Psoas muscle (tissue), 8 donors: Measurements from ENCODE around the gene PELO. TPM values are rescaled to one million over a fixed set of nuclear protein-coding genes. Genes with fewer than 3 reads are reported as not detected.
A peak's percentile ranks its signal among the peaks of the same experiment; 100 is the strongest.

Experiments
- ATAC-seq, 4 donors: fragments of 200-7000 bp; cut with Tn5 transposase; one replicate each; pipeline ENCODE4 v1.9.1; 2020; ENCODE audit warnings: moderate library complexity in 3 of 4, mild to moderate bottlenecking in 2 of 4
- DNase-seq, 2 donors: peaks; one replicate each; pipeline ENCODE4 v3.0.0-alpha.2; 2020
- H3K27ac ChIP-seq: fragments of 200-600 bp; one replicate; pipeline ENCODE4 v1.8.0; 2022
- H3K27me3 ChIP-seq, 3 donors: fragments of 200-600 bp in 1 of 3; one replicate each; pipeline versions ENCODE4 v1.6.1 to v1.8.0; 2013 to 2022; ENCODE audit warnings: low read length in 2 of 3, mild to moderate bottlenecking in 2 of 3, moderate library complexity in 1 of 3; ENCODE audit not compliant: insufficient read depth in 3 of 3
- H3K36me3 ChIP-seq, 2 donors: fragments of 200-600 bp in 1 of 2; one replicate each; pipeline versions ENCODE4 v1.6.1 to v1.8.0; 2013 to 2022; ENCODE audit warnings: low read depth in 1 of 2, mild to moderate bottlenecking in 1 of 2, moderate library complexity in 1 of 2; ENCODE audit not compliant: insufficient read depth in 1 of 2
- H3K4me1 ChIP-seq: fragments of 200-600 bp; one replicate; pipeline ENCODE4 v1.8.0; 2022
- H3K4me3 ChIP-seq: fragments of 200-600 bp; one replicate; pipeline ENCODE4 v1.8.0; 2022; ENCODE audit warnings: mild to moderate bottlenecking
- H3K9me3 ChIP-seq: fragments of 200-600 bp; one replicate; pipeline ENCODE4 v1.8.0; 2022
- CTCF ChIP-seq: fragments of 200-600 bp; IDR thresholded peaks from one replicate; pipeline ENCODE4 v1.8.0; 2022; ENCODE audit warnings: antibody characterized with exemption
- WGBS, 3 donors: extraction: QIAGEN DNeasy Blood & Tissue Kit; methylation state at CpG; one replicate each; pipeline versions ENCODE4 v1.1.6 to v1.1.7; 2013; 5-methylcytosine and 5-hydroxymethylcytosine counted together
- intact Hi-C, 2 donors: fragments of 100-400 bp; cut with DNase I; formaldehyde crosslinking; loops; one replicate each; pipeline versions ENCODE4 v1.11.0 to v1.14.2; 2022
- polyA plus RNA-seq, 3 donors: library from polyadenylated mRNA; stranded (reverse); fragments of 200-250 nt; gene quantifications; one replicate each; pipeline ENCODE4 v1.2.3, GENCODE V29; 2013
- total RNA-seq, 4 donors: library from RNA; stranded (reverse); fragmentation: NEBNext Ultra II Directional in 2 of 4; extraction: Animal tissue kit (Norgen Biotek cat#: 25700) in 2 of 4; gene quantifications; one replicate each; pipeline versions ENCODE4 v1.2.1 to v1.2.4, GENCODE V29; 2021 to 2023
- donor health status: healthy with polysubstance abuse.
- donor health status: DM: no; HTN: no; CAD: no; lungs with moderate emphysema.
- donor health status: Bipolar disorder and iron deficiency.
- donor health status: healthy.
- donor health status: DM: yes; HTN: yes; CAD: no.
- donor health status: DM: no; HTN: no; CAD: no.
- donor health status: DM: no; HTN: no; CAD: no.
- donor health status: DM: yes; HTN: yes; CAD: no.

PELO gene
- total and polyA plus RNA-seq, 7 donors = 13.1 to 30.1 (median 25.6) TPM

DNA sequence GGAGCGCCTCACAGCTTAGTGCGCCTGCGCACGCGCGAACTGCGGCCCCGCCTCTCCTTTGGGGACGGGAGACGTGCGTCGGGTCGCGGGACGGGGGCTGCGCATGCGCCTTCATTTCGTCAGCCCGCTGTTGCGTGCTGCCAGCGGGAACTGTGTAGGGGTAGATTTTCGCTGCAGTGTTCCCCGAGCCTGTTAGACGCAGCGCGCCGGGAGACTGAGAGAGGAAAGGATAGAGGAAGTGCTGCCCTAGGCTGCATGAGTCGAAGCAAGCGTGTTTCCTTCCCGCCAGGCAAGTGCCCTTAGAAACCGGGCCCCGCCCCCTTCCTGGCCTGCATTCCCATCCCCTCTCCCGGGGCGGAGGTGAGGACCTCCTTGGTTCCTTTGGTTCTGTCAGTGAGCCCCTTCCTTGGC, 12.3 kb downstream of the PELO start:
- peak overlapping the region; percentile 83 for H3K4me3 ChIP-seq
- intact Hi-C loops = loop anchor here (5.0 to 10.0 kb wide), 2 partner anchors 57 to 295 kb away; no protein-coding TSS in a partner anchor
- no peaks in the 10 kb centered on the region for H3K27me3 ChIP-seq
- no peak for TF ChIP-seq CTCF
- WGBS, 3 donors = 0 to 1% (median 0%) methylated on average over 29 to 34 of the region's 34 CpGs
- H3K27ac ChIP-seq = peak overlapping the region; percentile 94
- no peaks in the 10 kb centered on the region for H3K9me3 ChIP-seq
- peaks cover 0 to 10% of the 10 kb centered on the region in 2 donors for H3K36me3 ChIP-seq
- ATAC-seq (peak; percentile 94 to 96 (median 96)), DNase-seq (peak; percentile 95 to 98)
- H3K4me1 ChIP-seq = peaks cover 38% of the 10 kb centered on the region

- intact Hi-C loops = loop anchor here in 1 of 2 donors (5.0 kb wide), 1 partner anchor 57 kb away; no protein-coding TSS in a partner anchor
- peak; percentile 24 for TF ChIP-seq CTCF
These were observed 12.9 kb downstream of the PELO start for GRCh38 chr5:52800394-52801213.

DNA sequence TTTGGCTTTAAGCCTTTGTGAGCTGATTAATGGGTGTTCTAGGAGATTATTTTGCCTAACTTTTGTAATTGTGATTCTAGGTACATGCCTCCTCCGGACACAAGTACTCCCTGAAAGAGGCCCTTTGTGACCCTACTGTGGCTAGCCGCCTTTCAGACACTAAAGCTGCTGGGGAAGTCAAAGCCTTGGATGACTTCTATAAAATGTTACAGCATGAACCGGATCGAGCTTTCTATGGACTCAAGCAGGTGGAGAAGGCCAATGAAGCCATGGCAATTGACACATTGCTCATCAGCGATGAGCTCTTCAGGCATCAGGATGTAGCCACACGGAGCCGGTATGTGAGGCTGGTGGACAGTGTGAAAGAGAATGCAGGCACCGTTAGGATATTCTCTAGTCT, 13.6 kb downstream of the PELO start:
- Histone ChIP-seq H3K4me1 (peaks cover 45% of the 10 kb centered on the region), H3K27ac (peak overlapping the region; percentile 94), H3K36me3 (peaks cover 0 to 10% of the 10 kb centered on the region in 2 donors), H3K9me3 (no peaks in the 10 kb centered on the region), H3K27me3 (no peaks in the 10 kb centered on the region), H3K4me3 (peak overlapping the region; percentile 83)
- intact Hi-C loops = loop anchor here in 1 of 2 donors (5.0 kb wide), 1 partner anchor 56 kb away; no protein-coding TSS in a partner anchor
- ATAC-seq = peak in 1 of 4 donors; percentile 13
- TF ChIP-seq CTCF = no peak
- 8 to 12% (median 9%) methylated on average over 8 of the region's 8 CpGs for WGBS, 3 donors
- DNase-seq = no peak

More at GRCh38 chr5:52800394-52801213, 12.9 kb downstream of the PELO start:
- Histone ChIP-seq H3K9me3 (no peaks in the 10 kb centered on the region), H3K4me3 (peak overlapping the region; percentile 83), H3K27me3 (no peaks in the 10 kb centered on the region), H3K27ac (peak overlapping the region; percentile 94), H3K36me3 (peaks cover 0 to 10% of the 10 kb centered on the region in 2 donors), H3K4me1 (peaks cover 43% of the 10 kb centered on the region)
- ATAC-seq (peak; percentile 81 to 89 (median 86)), DNase-seq (peak; percentile 69 to 79)
- WGBS, 3 donors = 1 to 2% (median 2%) methylated on average over 29 to 31 of the region's 31 CpGs

DNA sequence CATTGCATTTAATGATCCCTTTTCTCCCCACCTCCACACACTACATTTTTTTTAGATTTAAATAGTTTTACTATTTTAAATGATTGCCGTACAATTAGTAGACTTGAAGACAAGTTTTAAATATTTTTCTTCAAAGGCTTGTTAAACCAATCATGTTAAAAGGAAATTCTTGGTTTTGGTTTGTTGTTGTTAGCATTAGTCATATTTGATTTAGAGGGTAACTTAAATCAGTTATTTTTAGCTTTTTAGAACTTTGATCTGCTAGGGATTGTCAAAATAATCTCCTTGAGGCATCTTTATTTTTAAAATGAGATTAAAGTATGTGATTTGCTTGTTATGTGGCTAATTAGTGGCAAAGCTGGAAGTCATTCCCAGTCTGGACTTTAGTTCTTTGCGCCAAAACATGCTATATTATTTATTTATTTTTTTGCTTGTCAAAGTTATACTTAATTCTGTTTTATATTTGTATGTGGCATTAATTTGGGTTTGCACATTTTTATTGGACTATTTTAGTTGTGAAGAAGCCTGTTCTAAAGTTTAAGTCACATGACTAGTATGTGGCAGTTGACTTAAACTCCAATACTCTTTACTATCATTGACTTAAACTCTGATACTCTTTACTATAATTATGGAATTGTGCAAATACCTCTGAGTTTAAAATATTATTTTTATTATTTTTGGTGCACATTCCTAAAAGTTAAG, 14.7 kb downstream of the PELO start:
- peaks cover 48% of the 10 kb centered on the region for H3K4me1 ChIP-seq
- peak overlapping the region; percentile 83 for H3K4me3 ChIP-seq
- no peaks in the 10 kb centered on the region for H3K9me3 ChIP-seq
- peaks cover 0 to 10% of the 10 kb centered on the region in 2 donors for H3K36me3 ChIP-seq
- WGBS, 3 donors = 61 to 74% (median 72%) methylated on average over 2 of the region's 2 CpGs
- DNase-seq = no peak
- no peak for TF ChIP-seq CTCF
- peak overlapping the region; percentile 94 for H3K27ac ChIP-seq
- no peak for ATAC-seq
- no peaks in the 10 kb centered on the region for H3K27me3 ChIP-seq
- intact Hi-C loops = loop anchor here in 1 of 2 donors (5.0 kb wide), 1 partner anchor 55 kb away; no protein-coding TSS in a partner anchor
